Glutamatergic neuron (in vitro differentiated cells): ENCODE data around the gene IER2. TPM values are rescaled to one million over a fixed set of nuclear protein-coding genes. Genes with fewer than 3 reads are reported as not detected.
"Not testable (repeated sequence)": the region's sequence is repeated elsewhere in the genome, so short reads cannot be mapped to it uniquely, and the experiment has no call there.

Experiments
- DNase-seq: peaks from one replicate; pipeline ENCODE4 v3.0.0; 2022
- H3K27ac Mint-ChIP-seq: one replicate; pipeline ENCODE4 v1.8.0; 2020; ENCODE audit warnings: mild to moderate bottlenecking, mixed read lengths, inconsistent platforms; ENCODE audit not compliant: unreplicated experiment
- H3K27me3 Mint-ChIP-seq: one replicate; pipeline ENCODE4 v1.8.0; 2020; ENCODE audit warnings: mild to moderate bottlenecking, moderate library complexity, mixed read lengths, inconsistent platforms; ENCODE audit not compliant: unreplicated experiment
- H3K36me3 Mint-ChIP-seq: one replicate; pipeline ENCODE4 v1.8.0; 2020; ENCODE audit warnings: mild to moderate bottlenecking, mixed read lengths, inconsistent platforms; ENCODE audit not compliant: unreplicated experiment
- H3K4me1 Mint-ChIP-seq: one replicate; pipeline ENCODE4 v1.8.0; 2020; ENCODE audit warnings: mild to moderate bottlenecking, low read depth, mixed read lengths, inconsistent platforms; ENCODE audit not compliant: unreplicated experiment
- H3K4me3 Mint-ChIP-seq: one replicate; pipeline ENCODE4 v1.8.0; 2020; ENCODE audit warnings: mild to moderate bottlenecking, mixed read lengths, inconsistent platforms; ENCODE audit not compliant: unreplicated experiment
- H3K9me3 Mint-ChIP-seq: one replicate; pipeline ENCODE4 v1.8.0; 2020; ENCODE audit warnings: mild to moderate bottlenecking, moderate library complexity, mixed read lengths, inconsistent platforms; ENCODE audit not compliant: unreplicated experiment
- total RNA-seq: library from RNA; stranded (reverse); fragmentation: NEBNext Ultra II Directional; extraction: Animal tissue kit (Norgen Biotek cat#: 25700); gene quantifications from one replicate; pipeline ENCODE4 v1.2.1, GENCODE V29; 2021; ENCODE audit not compliant: unreplicated experiment
- TF ChIP-seq, protein P1 (sequence below): fragments of 200-600 bp; sonication (generic); IDR thresholded peaks from one replicate; pipeline ENCODE4 v1.5.0; 2021; ENCODE audit not compliant: partially characterized antibody, unreplicated experiment

Gene IER2
- total RNA-seq, 1 donor from 2014 or later = 109 TPM

DNA sequence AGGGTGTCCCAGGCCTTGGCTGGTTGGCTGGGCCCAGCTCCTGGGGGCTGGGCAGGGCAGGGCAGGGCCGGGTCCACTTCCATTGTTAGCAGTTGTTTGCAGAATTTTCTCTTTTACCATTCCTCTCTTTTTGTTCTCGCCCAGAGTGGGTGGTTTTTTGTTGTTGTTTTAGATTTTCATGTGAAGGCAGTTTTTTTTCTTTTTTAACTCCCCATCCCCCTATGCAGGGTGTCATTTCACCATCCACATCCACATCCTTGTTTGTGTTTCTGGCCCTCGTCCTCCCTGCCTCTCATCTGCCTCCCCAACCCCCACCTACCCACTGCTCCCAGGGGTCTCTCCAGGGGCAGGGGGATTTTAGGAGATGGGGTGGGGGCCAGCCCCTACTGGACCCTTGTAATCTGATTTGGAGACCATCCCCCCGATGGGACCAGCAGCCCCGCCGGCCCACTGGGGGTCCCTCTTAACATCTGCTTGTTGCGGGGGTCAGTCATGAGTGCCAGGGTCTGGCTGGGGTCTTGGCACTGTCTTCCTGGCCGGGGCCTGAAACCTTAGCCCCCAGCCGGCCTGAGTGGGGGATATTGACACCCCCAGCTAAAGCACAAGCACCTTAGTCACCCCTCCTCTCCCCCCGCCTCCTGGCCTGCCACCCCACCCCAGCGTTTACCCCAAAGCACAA lies 10.4 kb upstream of the IER2 start:
- Mint-ChIP-seq H3K27ac (peak overlapping the region; percentile 62), H3K4me3 (peak overlapping the region; percentile 58), H3K4me1 (peaks cover 4% of the 10 kb centered on the region), H3K9me3 (peaks cover 4% of the 10 kb centered on the region), H3K36me3 (no peaks in the 10 kb centered on the region), H3K27me3 (no peaks in the 10 kb centered on the region)
- TF ChIP-seq, protein P1, sequence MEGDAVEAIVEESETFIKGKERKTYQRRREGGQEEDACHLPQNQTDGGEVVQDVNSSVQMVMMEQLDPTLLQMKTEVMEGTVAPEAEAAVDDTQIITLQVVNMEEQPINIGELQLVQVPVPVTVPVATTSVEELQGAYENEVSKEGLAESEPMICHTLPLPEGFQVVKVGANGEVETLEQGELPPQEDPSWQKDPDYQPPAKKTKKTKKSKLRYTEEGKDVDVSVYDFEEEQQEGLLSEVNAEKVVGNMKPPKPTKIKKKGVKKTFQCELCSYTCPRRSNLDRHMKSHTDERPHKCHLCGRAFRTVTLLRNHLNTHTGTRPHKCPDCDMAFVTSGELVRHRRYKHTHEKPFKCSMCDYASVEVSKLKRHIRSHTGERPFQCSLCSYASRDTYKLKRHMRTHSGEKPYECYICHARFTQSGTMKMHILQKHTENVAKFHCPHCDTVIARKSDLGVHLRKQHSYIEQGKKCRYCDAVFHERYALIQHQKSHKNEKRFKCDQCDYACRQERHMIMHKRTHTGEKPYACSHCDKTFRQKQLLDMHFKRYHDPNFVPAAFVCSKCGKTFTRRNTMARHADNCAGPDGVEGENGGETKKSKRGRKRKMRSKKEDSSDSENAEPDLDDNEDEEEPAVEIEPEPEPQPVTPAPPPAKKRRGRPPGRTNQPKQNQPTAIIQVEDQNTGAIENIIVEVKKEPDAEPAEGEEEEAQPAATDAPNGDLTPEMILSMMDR = no peak
- no peak for DNase-seq

DNA sequence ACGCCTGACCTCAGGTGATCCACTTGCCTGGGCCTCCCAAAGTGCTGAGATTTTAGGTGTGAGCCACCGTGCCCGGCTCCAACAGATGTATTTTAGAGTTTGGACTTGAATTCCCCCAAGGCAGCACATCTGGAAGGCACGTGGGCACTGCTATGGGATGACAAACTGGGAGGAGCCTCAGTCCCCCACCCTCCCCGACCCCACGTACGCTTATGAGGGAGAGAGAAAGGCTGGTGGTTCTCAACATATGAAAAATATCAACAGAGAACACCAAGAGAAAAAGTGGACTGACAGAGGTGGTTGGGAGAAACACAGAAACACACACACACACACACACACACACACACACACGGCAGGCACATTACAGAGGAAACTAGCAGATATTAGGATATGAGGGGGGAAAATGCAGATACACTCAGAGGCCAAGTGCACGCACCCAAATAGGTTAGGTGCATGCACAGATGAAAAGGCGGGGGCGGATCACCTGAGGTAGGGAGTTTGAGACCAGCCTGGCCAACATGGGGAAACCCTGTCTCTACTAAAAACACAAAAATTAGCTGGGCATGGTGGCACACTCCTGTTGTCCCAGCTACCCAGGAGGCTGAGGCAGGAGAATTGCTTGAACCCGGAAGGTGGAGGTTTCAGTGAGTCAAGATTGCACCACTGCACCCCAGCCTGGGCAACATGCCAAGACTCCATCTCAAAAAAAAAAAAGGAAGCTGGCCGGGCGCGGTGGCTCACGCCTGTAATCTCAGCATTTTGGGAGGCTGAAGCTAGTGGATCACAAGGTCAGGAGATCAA lies 3.2 kb upstream of the IER2 start:
- Mint-ChIP-seq H3K9me3 (peaks cover 10% of the 10 kb centered on the region), H3K36me3 (no peaks in the 10 kb centered on the region), H3K27me3 (peaks cover 9% of the 10 kb centered on the region), H3K4me3 (peak overlapping the region; percentile 28), H3K4me1 (peaks cover 2% of the 10 kb centered on the region), H3K27ac (no peak overlapping the region)
- TF ChIP-seq, protein P1 = no peak
- DNase-seq = no peak

DNA sequence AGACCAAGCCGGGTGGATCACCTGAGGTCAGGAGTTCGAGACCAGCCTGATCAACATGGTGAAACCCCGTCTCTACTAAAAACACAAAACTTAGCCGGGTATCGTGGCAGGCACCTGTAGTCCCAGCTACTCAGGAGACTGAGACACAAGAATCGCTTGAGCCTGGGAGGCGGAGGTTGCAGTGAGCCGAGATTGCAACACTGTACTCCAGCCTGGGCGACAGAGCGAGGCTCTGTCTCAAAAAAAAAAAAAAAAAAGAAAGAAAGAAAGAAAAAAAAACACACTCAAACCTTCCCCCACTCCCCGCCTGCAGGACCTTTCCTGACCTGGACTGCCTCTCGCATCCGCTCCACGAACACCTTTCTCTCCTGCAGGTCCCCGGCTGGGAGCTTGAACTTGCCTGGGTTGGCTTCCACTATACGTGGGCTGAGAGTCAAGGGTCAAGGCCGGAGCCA lies 1.0 kb upstream of the IER2 start:
- not testable (repeated sequence) for DNase-seq
- peaks cover 21% of the 10 kb centered on the region for H3K27me3 Mint-ChIP-seq

DNA sequence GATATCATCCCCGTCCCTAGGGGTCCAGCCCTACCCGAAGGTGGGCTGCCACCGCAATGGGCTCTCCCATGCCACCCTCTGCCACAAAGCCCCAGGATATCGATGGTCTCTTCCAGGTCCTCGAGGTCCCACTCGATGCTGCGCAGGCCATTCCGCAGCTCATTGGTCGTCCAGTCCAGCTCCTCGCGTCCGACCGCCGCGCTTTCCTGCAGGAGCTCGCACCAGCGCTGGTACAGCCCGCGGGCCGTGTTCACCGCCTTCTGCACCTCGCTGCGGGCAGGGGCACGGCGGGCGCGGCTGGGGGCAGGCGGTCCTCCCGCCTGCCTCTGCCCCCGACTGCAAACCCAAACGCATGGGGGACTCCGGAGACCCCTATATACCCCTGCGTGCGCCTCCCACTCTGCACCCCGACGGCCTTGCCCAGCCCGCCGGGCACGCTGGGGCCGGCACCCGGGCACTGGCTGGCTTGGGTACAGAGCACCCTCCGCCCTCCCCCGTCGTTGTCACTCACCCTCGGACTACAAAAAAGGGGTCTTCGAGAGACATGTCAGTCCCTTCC lies 504 bp upstream of the IER2 start:
- H3K4me3 Mint-ChIP-seq = peak overlapping the region; percentile 97
- H3K9me3 Mint-ChIP-seq = peaks cover 25% of the 10 kb centered on the region
- H3K27me3 Mint-ChIP-seq = peaks cover 24% of the 10 kb centered on the region
- peaks cover 2% of the 10 kb centered on the region for H3K4me1 Mint-ChIP-seq
- peak; percentile 79 for DNase-seq
- H3K36me3 Mint-ChIP-seq = no peaks in the 10 kb centered on the region
- TF ChIP-seq, protein P1 = no peak
- H3K27ac Mint-ChIP-seq = no peak overlapping the region

More for the DNA sequence above, 1.0 kb upstream of the IER2 start:
- H3K27ac Mint-ChIP-seq, H3K4me1 Mint-ChIP-seq, H3K36me3 Mint-ChIP-seq: not testable (repeated sequence)
- Mint-ChIP-seq H3K9me3 (peaks cover 20% of the 10 kb centered on the region), H3K4me3 (peak overlapping the region; percentile 94)

DNA sequence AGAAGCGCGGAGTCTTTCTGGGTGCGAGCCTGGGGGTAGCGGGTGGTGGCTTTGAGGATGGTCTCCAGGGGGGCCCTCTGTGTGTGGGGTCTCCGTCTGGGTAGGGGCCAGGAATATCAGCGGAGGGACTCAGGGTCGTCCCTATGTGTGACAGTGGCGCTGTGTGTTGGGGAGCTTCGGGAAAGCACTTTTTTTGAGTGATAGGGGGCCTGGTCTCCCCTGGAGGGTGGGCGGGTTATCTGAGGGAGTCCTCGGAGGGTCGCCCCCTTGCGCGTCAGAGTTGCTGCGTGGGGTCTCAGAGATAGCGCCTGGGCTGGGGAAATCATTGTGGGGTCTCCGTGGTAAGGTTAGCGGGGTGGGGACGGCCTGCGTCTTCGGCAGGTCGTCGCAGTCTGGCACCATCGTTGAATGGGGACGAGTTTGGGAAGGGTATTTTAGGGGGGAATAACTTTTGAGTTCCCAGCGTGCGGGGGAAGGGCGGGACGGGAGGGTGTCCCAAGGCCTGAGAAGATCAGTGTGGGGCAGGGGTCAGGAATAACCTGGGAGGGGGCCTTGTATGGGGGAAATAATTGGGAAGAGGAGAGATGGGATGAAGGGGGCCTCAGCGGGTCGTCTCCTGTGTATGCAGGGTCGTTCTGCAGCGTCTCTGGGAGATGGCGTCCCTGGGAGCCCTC lies 857 bp downstream of the IER2 start:
- Mint-ChIP-seq H3K4me1 (peaks cover 4% of the 10 kb centered on the region), H3K36me3 (no peaks in the 10 kb centered on the region), H3K27me3 (peaks cover 30% of the 10 kb centered on the region), H3K4me3 (peak overlapping the region; percentile 97), H3K9me3 (peaks cover 31% of the 10 kb centered on the region), H3K27ac (peak overlapping the region; percentile 92)
- TF ChIP-seq, protein P1 = no peak
- no peak for DNase-seq
